GM18861 (cell line): ENCODE data around the gene COL5A1.

ENCODE experiments used
- ATAC-seq: cut with Tn5 transposase; IDR thresholded peaks from one replicate; pipeline ENCODE4 v1.9.1; 2021; ENCODE audit not compliant: unreplicated experiment

Gene COL5A1

DNA sequence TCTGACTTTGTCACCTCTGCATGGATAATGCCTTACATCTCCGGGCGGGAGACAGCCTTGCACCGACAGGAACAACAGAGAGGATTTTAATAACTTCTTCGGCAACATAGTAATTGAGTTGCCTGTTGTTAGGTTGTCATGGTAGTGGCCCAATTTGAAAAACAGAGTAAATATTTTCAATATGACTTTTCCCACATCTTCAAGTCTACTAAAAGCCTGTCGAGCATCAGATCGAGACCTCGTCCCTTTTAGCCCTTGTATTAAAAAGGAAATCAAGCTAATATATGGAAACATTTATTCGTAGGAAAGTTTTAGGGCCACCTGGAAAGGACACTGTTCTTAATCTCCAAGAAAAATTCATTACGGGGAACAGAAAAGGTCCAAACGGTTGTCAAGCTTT is 168.2 kb downstream of the COL5A1 start:
- no peak for ATAC-seq

DNA sequence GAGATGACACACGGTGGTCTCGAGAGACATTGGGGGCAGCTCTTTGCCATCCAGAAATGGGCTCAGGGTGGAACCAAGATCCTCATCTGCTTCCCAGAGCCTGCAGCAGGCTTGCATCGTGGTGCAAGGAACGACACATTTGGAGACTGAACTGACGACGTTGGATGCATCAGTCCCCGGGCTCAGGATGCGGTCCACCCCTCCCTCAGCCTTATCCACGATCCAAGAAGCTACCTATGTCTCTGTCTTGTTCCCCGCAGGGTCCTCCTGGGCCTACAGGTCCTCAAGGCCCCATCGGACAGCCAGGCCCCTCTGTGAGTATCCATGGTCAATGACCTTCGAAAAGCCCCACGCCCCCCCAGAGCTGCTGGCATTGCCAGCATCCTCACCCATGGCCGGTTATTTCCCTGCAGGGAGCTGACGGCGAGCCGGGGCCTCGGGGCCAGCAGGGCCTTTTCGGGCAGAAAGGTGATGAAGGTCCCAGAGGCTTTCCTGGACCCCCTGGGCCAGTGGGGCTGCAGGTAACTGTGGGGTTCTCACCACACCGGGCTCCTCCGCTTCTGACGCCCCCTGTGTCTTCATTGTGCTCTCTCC is 169.6 kb downstream of the COL5A1 start:
- no peak for ATAC-seq

GRCh38 chr9:134811673-134812342 is 170.2 kb downstream of the COL5A1 start:
- no peak for ATAC-seq

DNA sequence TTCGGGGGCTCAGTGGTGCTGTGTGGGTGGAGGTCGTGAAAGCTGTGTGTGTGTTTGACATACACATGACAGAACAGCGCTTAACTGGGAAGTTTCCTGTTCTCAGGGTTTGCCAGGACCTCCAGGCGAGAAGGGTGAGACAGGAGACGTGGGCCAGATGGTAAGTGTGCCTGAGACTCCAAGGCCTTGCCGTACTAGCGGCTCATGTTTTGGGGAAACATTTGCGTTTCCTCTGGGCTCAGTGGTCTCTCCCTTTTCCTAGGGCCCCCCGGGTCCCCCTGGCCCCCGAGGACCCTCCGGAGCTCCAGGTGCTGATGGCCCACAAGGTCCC is 170.7 kb downstream of the COL5A1 start:
- ATAC-seq, result no peak

GRCh38 chr9:134813841-134814240 is 172.2 kb downstream of the COL5A1 start:
- ATAC-seq, result no peak

- no peak for ATAC-seq
Measured at GRCh38 chr9:134814598-134815215, 173.1 kb downstream of the COL5A1 start.

DNA sequence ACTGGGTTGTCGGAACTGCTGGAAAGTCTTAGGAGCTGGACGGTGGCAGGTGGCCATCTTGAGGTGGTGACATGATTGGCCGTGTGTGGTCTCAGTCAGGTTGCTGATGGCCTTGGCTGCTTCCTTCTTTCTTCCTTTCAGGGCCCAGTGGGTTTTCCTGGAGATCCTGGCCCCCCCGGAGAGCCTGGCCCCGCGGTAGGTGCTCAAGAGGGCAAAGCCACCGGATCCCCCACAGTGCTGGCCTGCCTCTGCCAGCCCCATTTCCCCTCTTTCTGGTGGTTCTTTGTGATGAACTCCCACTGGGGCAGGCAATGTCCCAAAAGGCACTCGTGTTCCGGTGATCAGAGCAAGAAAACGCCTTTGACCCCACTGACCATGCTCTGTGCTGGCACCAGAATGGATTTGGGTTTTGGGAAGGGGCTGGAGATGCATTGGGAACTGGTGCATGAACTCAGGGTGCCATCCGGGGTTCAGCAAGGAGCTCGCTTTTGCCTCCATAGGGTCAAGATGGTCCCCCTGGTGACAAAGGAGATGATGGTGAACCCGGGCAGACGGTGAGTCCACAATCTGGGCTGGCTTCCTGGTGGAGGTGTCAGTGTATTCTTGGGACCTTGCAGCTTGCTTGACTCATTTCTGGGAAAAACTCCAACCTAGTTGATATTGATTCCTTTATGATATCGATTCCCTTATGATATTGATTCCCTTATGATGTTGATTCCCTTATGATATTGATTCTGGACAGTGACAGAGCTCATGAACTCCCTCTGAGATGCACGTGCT is 174.0 kb downstream of the COL5A1 start:
- no peak for ATAC-seq

DNA sequence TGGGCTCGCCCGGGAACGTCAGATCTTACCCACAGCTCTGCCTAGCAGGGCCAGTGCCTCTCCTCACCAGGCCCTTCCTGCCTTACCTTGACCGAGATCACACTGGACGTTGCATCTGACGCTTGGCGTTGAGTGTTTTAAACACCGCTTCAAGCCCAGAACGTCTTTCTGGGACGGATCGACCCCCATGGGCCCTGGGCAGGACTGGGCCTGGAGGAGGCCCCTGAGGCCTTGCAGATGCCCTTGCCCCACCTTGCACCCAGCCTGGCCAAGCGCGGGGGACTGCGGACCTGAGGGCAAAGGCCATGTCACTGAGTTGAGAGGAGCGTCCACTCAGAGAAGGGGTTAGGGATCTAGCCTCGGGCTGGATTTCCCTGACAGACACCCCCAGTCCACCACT is 174.7 kb downstream of the COL5A1 start:
- no peak for ATAC-seq

DNA sequence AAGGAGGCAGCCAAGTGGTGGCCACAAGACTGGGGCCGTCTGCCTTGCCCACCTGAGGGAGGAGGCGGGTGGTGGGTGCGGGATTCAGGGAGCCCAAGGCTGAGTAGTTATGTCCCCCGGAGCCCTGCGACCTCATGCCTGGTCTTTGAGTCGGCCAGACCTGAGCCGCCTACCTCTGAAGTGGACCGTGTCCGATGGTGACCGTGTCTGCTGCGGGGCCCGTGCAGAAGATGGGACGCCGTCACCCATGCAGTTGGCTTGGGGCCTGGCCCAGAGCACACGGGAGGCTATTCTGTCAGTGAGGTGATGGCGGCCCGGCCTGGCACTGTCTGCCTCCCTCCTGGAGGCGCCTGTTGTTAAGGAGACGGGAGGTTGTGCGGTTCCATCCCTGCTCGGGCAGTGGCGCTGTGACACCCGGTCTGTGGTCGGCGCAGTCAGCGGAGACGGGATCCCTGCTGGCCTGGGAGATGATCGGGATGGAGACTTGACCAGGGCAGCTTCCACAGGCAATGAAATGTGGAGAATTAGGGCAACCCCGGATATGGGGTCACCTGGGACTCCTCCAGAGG is 176.5 kb downstream of the COL5A1 start:
- ATAC-seq, result no peak

DNA sequence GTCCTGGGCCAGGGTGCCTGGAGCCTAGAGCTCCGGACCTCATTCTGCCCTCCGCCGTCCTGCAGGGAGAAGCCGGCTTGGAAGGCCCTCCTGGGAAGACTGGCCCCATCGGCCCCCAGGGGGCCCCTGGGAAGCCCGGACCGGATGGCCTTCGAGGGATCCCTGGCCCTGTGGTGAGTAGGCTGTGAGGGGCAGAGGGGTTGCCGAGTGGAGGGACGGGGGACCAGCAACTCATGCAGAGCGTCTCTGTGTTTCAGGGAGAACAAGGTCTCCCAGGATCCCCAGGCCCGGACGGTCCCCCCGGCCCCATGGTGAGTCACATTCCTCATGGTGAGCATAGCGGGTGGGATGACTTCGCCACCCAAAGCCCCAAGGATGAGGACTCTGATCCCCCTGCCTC is 177.0 kb downstream of the COL5A1 start:
- ATAC-seq, result no peak

DNA sequence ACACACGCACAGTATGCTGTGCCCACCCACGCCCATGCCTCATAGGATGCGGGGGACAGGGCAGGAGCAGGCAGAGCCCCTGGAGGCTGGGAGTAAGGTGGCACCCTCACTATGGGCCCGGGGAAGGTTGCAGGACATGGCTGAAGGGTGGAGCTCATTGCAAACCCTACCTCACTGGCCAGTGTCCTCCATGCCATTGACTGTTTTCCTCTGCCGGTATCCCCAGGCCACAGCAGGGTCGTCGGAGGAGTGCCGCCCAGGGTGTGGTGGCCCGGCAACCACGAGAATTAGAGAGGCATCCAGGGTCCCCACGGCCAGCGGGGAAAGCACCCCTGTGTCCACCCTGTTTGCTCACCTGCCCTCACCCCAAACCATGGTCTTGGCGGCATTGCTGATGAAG is 179.3 kb downstream of the COL5A1 start:
- ATAC-seq, result no peak

GRCh38 chr9:134822541-134822940 is 180.9 kb downstream of the COL5A1 start:
- ATAC-seq, result no peak

- no peak for ATAC-seq
Measured at GRCh38 chr9:134823623-134824022, 182.0 kb downstream of the COL5A1 start.

- no peak for ATAC-seq
Measured at GRCh38 chr9:134824583-134824982, 183.0 kb downstream of the COL5A1 start.

DNA sequence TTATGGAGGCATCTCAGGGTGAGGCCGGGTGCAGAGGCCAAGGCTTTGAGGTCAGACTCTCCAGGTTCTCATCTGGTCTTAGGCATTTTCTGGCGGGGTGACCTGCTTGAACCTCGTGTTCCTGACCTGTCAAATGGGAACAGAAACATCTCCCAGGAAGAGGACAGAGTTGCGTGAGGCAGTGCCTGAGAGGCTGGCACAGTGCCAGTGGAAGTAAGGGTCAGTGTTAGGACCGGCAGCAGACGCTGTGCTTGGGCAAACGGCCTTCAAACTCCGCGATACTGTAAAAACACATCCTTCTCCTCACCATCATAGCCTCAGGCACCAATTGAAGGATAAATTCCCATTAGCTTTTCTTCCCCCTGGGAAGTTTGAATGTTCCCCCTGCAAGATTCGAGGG is 183.4 kb downstream of the COL5A1 start:
- ATAC-seq, result no peak

DNA sequence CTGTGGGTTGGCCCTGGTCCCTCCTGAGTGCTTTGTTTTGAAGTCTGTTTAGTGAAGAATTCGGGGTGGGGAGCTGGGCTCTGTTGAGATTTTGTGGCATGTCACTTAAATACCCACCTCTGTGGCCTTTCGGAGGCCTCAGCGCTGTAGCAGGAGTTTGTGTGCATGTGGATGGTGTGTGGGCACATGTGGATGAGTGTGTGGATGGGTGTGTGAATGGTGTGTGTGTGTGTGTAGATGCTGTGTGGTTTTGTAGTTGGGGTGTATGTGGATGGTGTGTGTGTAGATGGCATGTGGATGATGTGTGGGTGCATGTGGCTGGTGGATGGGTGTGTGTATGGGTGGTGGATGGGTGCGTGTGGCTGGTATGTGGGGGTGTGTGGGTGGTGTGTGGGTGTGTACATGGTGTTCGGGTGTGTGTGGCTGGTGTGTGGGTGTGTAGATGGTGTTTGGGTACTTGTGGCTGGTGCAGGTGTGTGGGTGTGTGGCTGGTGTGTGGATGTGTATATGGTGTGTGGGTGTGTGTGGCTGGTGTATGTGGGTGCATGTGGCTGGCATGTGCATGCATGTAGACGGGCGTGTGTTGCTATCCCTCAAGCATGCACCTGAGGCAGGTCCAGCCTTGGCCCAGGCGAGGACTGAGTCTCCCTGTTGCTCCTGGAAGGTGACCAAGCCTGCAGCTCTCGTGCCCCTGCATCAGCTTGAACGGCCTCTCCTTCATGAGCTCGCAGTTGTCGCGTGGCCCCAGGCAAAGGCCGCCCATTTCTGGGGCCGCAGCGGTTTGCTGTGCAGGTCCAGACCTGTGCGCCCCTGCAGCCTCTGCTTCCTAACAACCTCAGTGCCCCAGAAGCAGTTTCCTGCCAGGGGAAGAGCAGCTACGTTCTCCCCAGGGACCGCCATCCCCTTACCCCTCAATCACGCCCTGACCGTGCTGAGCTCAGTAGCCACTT is 185.0 kb downstream of the COL5A1 start:
- no peak for ATAC-seq

DNA sequence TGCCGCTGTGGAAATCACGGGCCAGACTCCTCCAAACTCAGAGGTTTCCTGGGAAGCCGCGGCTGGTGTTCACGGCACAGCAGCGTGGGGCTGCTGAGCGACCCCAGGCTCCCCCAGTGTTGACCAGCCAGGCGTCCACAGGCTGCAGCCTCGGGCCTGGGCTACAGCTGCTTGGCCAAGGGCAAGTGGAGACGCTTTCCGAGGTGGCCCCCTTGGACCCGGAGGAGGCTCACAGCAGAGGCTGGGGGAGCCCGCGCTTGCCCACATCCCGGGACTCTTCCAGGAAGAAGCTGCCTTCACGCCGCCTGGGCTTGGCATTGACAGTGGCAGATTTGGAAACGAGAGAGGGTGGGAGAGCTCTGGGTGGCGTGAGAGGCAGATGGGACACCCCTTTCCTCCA is 186.0 kb downstream of the COL5A1 start:
- ATAC-seq, result no peak

DNA sequence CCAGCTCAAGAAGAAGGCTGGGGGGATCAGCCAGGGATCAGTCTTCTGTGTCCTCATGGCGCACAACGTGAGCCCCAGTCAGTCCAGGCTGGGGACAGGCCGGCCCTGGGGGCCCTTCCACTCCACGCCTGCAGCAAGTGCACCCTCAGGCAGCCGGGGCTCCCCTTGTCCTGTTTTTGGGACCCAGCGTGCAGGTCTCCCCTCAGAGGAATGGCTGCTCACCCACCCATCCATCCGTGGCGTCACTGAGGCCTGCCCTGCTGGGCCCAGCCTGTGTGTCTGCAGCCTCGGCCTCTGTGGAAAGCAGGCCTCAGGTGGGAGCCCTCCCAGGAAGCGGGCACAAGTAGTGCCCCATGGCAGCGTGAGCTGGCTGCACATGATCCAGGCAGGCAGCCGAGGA is 186.4 kb downstream of the COL5A1 start:
- no peak for ATAC-seq

- no peak for ATAC-seq
Measured at GRCh38 chr9:134828892-134829291, 187.3 kb downstream of the COL5A1 start.

DNA sequence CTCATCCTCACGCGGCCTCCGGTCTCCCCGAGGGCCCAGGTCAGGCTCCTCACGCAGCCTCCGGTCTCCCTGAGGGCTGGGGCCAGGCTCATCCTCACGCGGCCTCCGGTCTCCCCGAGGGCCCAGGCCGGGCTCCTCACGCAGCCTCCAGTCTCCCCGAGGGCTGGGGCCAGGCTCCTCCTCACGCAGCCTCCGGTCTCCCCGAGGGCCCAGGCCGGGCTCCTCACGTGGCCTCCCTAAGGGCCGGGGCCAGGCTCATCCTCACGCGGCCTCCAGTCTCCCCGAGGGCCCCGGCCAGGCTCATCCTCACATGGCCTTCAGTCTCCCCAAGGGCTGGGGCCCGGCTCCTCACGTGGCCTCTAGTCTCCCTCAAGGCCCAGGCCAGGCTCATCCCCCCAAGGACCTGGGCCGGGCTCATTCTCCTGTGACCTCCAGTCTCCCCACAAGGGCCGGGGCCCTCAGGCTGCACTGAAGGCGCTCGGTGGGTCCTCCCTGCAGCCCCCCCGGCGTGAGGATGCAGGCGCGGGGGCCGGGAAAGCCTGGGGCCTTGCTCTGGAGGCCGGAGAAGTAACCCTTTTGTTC is 187.8 kb downstream of the COL5A1 start:
- no peak for ATAC-seq
